Caco-2 (cell line): ENCODE measurements around the gene TXNDC16. TPM values are rescaled to one million over a fixed set of nuclear protein-coding genes. Genes with fewer than 3 reads are reported as not detected.

Source experiments
- BruUV-seq: library from RNA; stranded (reverse); fragments of 400-500 nt; replicated peaks from 2 replicates; lab custom pipeline; 2021; lab: Mats Ljungman, UMichigan
- CTCF ChIA-PET: fragments of 300-600 bp; sonication (Branson Sonifier 250); formaldehyde crosslinking; loops from one replicate; lab custom pipeline; 2022; ENCODE audit warnings: antibody characterized with exemption; lab: Charles Lee
- POLR2A ChIA-PET: fragments of 300-600 bp; sonication (Branson Sonifier 250); formaldehyde crosslinking; loops from one replicate; lab custom pipeline; 2022; ENCODE audit warnings: antibody characterized with exemption; lab: Charles Lee
- DNase-seq, 2 experiments: peaks; one replicate each; pipeline versions ENCODE4 v3.0.0 to v3.0.0-alpha.2; 2020 to 2022
- H3K27me3 ChIP-seq: replicated peaks from 2 replicates; pipeline ENCODE4 v1.6.0; 2011; ENCODE audit warnings: low read length; ENCODE audit not compliant: control insufficient read depth, insufficient read depth
- H3K36me3 ChIP-seq: 2 replicates; pipeline ENCODE4 v1.5.1; 2011; ENCODE audit warnings: low read length; ENCODE audit not compliant: control insufficient read depth, insufficient read depth
- H3K4me1 ChIP-seq: fragments of 250-450 bp; sonication (Bioruptor Pico); 2 replicates; pipeline ENCODE4 v1.5.1; 2020; ENCODE audit warnings: mild to moderate bottlenecking
- H3K4me3 ChIP-seq: 2 replicates; pipeline ENCODE4 v1.5.1; 2011; ENCODE audit warnings: low read depth, mild to moderate bottlenecking, control low read depth, low read length
- H3K9me3 ChIP-seq: fragments of 250-450 bp; sonication (Bioruptor Pico); 2 replicates; pipeline ENCODE4 v1.5.1; 2020; ENCODE audit warnings: mild to moderate bottlenecking, moderate library complexity
- H3K27ac Mint-ChIP-seq: one replicate; pipeline ENCODE4 v1.8.0; 2022; ENCODE audit warnings: mixed read lengths; ENCODE audit not compliant: unreplicated experiment
- H3K27me3 Mint-ChIP-seq: one replicate; pipeline ENCODE4 v1.8.0; 2022; ENCODE audit warnings: mixed read lengths; ENCODE audit not compliant: insufficient read depth, unreplicated experiment
- H3K36me3 Mint-ChIP-seq: one replicate; pipeline ENCODE4 v1.8.0; 2022; ENCODE audit warnings: mild to moderate bottlenecking, mixed read lengths; ENCODE audit not compliant: insufficient read depth, unreplicated experiment
- H3K4me1 Mint-ChIP-seq: one replicate; pipeline ENCODE4 v1.8.0; 2022; ENCODE audit warnings: low read depth, mixed read lengths; ENCODE audit not compliant: unreplicated experiment
- H3K4me3 Mint-ChIP-seq: one replicate; pipeline ENCODE4 v1.8.0; 2022; ENCODE audit warnings: mild to moderate bottlenecking, moderate library complexity, mixed read lengths; ENCODE audit not compliant: unreplicated experiment
- H3K9me3 Mint-ChIP-seq: one replicate; pipeline ENCODE4 v1.8.0; 2022; ENCODE audit warnings: mixed read lengths; ENCODE audit not compliant: unreplicated experiment
- intact Hi-C: fragments of 100-400 bp; cut with micrococcal nuclease; formaldehyde crosslinking; loops from one replicate; pipeline ENCODE4 v1.10.0; 2022; ENCODE audit not compliant: unreplicated experiment
- total RNA-seq: library from RNA; stranded (reverse); gene quantifications from 2 replicates; pipeline ENCODE4 v1.2.3, GENCODE V29; 2022
- TF ChIP-seq, protein P1 (sequence below), 2 experiments: fragments of 200-600 bp in 1 of 2; IDR thresholded peaks; 1 replicate in 1 of 2; 2 replicates in 1 of 2; pipeline versions ENCODE4 v1.5.1 to v1.8.0; 2011 to 2022; ENCODE audit warnings: antibody characterized with exemption in 1 of 2, control low read depth in 1 of 2, inconsistent platforms in 1 of 2, low read depth in 1 of 2, low read length in 1 of 2, mild to moderate bottlenecking in 1 of 2, moderate library complexity in 1 of 2; ENCODE audit not compliant: insufficient read depth in 1 of 2, severe bottlenecking in 1 of 2, unreplicated experiment in 1 of 2

The TXNDC16 gene
- total RNA-seq, 1 experiment from 2014 or later: 6.6 TPM

DNA sequence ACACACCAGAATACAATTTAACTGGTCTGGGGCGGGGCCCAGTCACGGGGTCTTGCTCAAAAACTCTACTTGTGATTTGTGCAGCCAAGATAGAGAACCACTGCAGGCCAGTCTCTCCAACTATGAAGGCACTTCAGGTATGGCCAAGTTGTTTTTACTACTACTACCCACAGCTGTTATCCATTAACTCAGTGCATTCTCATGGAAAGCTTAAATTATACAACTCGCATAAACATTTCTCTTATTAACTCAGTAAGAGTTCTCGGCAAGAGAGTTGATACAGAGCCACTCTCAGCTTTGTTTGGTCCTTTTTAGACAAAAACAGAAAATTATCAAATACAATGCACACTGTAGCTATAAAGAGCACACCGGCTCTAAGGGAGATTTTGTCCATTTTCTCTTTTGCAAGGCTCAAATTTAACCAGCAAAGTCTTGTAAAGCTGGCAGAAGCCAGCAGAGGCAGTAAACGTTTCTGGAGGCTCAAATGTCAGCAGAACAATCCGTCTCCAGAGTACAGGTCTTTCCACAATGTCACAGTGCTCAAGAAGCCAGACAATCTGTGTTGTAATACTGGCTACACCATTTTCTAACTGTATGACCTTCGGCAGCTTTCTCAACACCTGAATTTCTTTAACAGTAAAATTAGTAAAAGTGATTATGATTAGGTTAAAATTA lies 152.2 kb downstream of the TXNDC16 start:
- ChIA-PET POLR2A (no interaction called here), CTCF (no interaction called here)
- Histone ChIP-seq H3K36me3 (no peaks in the 10 kb centered on the region), H3K27me3 (no peaks in the 10 kb centered on the region), H3K4me1 (no peaks in the 10 kb centered on the region), H3K9me3 (no peaks in the 10 kb centered on the region), H3K4me3 (no peak overlapping the region)
- H3K4me1 Mint-ChIP-seq: no peaks in the 10 kb centered on the region
- H3K27ac Mint-ChIP-seq: no peak overlapping the region
- H3K9me3 Mint-ChIP-seq: no peaks in the 10 kb centered on the region
- H3K27me3 Mint-ChIP-seq: peaks cover 15% of the 10 kb centered on the region
- BruUV-seq: no TSS peak
- peak in 1 of 2 experiments; percentile 15 for DNase-seq
- TF ChIP-seq, protein P1, sequence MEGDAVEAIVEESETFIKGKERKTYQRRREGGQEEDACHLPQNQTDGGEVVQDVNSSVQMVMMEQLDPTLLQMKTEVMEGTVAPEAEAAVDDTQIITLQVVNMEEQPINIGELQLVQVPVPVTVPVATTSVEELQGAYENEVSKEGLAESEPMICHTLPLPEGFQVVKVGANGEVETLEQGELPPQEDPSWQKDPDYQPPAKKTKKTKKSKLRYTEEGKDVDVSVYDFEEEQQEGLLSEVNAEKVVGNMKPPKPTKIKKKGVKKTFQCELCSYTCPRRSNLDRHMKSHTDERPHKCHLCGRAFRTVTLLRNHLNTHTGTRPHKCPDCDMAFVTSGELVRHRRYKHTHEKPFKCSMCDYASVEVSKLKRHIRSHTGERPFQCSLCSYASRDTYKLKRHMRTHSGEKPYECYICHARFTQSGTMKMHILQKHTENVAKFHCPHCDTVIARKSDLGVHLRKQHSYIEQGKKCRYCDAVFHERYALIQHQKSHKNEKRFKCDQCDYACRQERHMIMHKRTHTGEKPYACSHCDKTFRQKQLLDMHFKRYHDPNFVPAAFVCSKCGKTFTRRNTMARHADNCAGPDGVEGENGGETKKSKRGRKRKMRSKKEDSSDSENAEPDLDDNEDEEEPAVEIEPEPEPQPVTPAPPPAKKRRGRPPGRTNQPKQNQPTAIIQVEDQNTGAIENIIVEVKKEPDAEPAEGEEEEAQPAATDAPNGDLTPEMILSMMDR (IDR thresholded peaks at IDR 0.05; ENCODE audit: insufficient read depth in 1 of 2, low read depth in 1 of 2, low read length in 1 of 2, severe bottlenecking in 1 of 2, unreplicated experiment in 1 of 2): no peak
- H3K4me3 Mint-ChIP-seq: no peak overlapping the region
- intact Hi-C loops: loop anchor here (10.0 kb wide), 1 partner anchor 85 kb away; the partner anchor contains the start of gene PTGER2
- H3K36me3 Mint-ChIP-seq: no peaks in the 10 kb centered on the region

DNA sequence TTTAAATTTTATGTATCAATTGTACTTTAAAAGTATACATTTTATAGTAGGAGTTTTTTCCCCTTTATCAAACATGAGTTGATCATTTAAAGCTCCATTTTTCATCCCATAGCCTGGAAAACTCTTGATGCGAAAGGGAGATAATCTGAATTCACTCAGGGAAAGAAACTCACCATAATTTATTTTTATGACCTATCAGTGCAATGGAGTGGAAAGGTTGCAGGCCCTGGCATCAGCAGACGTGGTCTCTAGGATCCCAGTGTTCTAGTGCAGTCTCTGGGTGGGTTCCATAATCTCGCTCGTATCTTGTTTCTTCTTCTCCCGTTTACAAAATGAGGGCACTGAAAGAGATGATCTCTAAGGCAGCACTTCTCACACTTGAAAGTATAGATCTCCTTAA lies 153.2 kb downstream of the TXNDC16 start:
- intact Hi-C loops: no loop called here
- Mint-ChIP-seq H3K36me3 (no peaks in the 10 kb centered on the region), H3K4me3 (no peak overlapping the region), H3K27me3 (peaks cover 9% of the 10 kb centered on the region), H3K27ac (no peak overlapping the region), H3K4me1 (no peaks in the 10 kb centered on the region), H3K9me3 (no peaks in the 10 kb centered on the region)
- H3K27me3 ChIP-seq: no peaks in the 10 kb centered on the region
- no peaks in the 10 kb centered on the region for H3K9me3 ChIP-seq
- BruUV-seq: no TSS peak
- TF ChIP-seq, protein P1 (IDR thresholded peaks at IDR 0.05; ENCODE audit: insufficient read depth in 1 of 2, low read depth in 1 of 2, low read length in 1 of 2, severe bottlenecking in 1 of 2, unreplicated experiment in 1 of 2): no peak
- no peak for DNase-seq
- H3K4me1 ChIP-seq: no peaks in the 10 kb centered on the region
- H3K4me3 ChIP-seq: no peak overlapping the region
- ChIA-PET CTCF (no interaction called here), POLR2A (no interaction called here)
- no peaks in the 10 kb centered on the region for H3K36me3 ChIP-seq

DNA sequence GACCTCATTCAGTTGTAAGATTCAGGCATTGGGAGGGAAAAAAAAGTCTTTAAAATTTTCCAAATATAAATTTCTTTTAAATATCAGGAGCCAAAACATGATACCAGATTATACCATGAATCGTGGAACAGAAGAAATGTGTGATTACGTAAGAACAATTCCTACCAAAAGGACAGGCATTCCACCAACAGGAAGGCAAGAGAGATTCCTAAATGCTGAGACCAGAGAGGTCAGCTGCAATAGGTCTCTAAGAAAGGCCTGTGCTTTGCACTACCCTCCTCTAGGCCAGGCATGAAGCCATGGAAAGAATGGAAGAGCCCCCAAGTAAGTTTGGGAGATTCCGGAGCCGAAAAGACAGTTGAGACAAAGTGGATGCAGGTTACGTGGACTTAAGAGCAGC lies 154.5 kb downstream of the TXNDC16 start:
- no peaks in the 10 kb centered on the region for H3K36me3 Mint-ChIP-seq
- no peaks in the 10 kb centered on the region for H3K36me3 ChIP-seq
- DNase-seq: no peak
- CTCF ChIA-PET: no interaction called here
- peaks cover 9% of the 10 kb centered on the region for H3K27me3 Mint-ChIP-seq
- no TSS peak for BruUV-seq
- no peak overlapping the region for H3K4me3 ChIP-seq
- H3K4me1 ChIP-seq: no peaks in the 10 kb centered on the region
- H3K9me3 ChIP-seq: no peaks in the 10 kb centered on the region
- H3K4me1 Mint-ChIP-seq: no peaks in the 10 kb centered on the region
- TF ChIP-seq, protein P1 (IDR thresholded peaks at IDR 0.05; ENCODE audit: insufficient read depth in 1 of 2, low read depth in 1 of 2, low read length in 1 of 2, severe bottlenecking in 1 of 2, unreplicated experiment in 1 of 2): no peak
- no peak overlapping the region for H3K27ac Mint-ChIP-seq
- POLR2A ChIA-PET: no interaction called here
- intact Hi-C loops: no loop called here
- no peaks in the 10 kb centered on the region for H3K9me3 Mint-ChIP-seq
- H3K27me3 ChIP-seq: no peaks in the 10 kb centered on the region
- no peak overlapping the region for H3K4me3 Mint-ChIP-seq
